SU-DHL-6 (cell line): ENCODE data around the gene PPP2R5D.

Experiments
- CTCF ChIP-seq: fragments of 200-600 bp; sonication (generic); IDR thresholded peaks from one replicate; pipeline ENCODE4 v1.5.1; 2017; ENCODE audit warnings: antibody characterized with exemption, mild to moderate bottlenecking, low read length, moderate library complexity; ENCODE audit not compliant: insufficient read depth, poor library complexity, severe bottlenecking
- EZH2phosphoT487 ChIP-seq: fragments of 200-600 bp; sonication (generic), shearing (Covaris generic); conservative IDR thresholded peaks from 2 replicates; pipeline ENCODE4 v1.6.1; 2018; ENCODE audit warnings: mild to moderate bottlenecking, antibody characterized with exemption, low read length, moderate library complexity, mixed read lengths

- TF ChIP-seq CTCF: no peak
- TF ChIP-seq EZH2phosphoT487: no peak
These were observed 61.1 kb downstream of the PPP2R5D start for GRCh38 chr6:43045371-43045930.
